CD14-positive monocyte (primary cell): ENCODE data around the gene SPATA9. TPM values are rescaled to one million over a fixed set of nuclear protein-coding genes. Genes with fewer than 3 reads are reported as not detected.
"Not testable (repeated sequence)": the region's sequence is repeated elsewhere in the genome, so short reads cannot be mapped to it uniquely, and the experiment has no call there.

Experiments
- DNase-seq, 3 donors: peaks; one replicate each; pipeline ENCODE4 v3.0.0-alpha.2; 2011 to 2022
- H2AFZ ChIP-seq: 2 replicates; pipeline ENCODE4 v1.6.0; 2012; ENCODE audit warnings: mild to moderate bottlenecking, low read depth, low read length, inconsistent platforms; ENCODE audit not compliant: insufficient read depth, poor library complexity, severe bottlenecking
- H3K27ac ChIP-seq, 2 donors: 1 replicate in 1 of 2; 2 replicates in 1 of 2; pipeline ENCODE4 v1.5.1; 2012 to 2013; ENCODE audit warnings: low read length in 2 of 2, control low read depth in 1 of 2, inconsistent platforms in 1 of 2, low read depth in 1 of 2, mild to moderate bottlenecking in 1 of 2
- H3K27me3 ChIP-seq, 2 donors: one replicate each; pipeline versions ENCODE4 v1.6.0 to v1.6.1; 2011 to 2013; ENCODE audit warnings: low read length in 2 of 2; ENCODE audit not compliant: control insufficient read depth in 2 of 2, insufficient read depth in 2 of 2
- H3K36me3 ChIP-seq, 2 donors: replicated peaks in 1 of 2; 1 replicate in 1 of 2; 2 replicates in 1 of 2; pipeline versions ENCODE4 v1.5.1 to v1.6.1; 2012 to 2013; ENCODE audit warnings: low read length in 2 of 2, control low read depth in 1 of 2, inconsistent platforms in 1 of 2, mild to moderate bottlenecking in 1 of 2; ENCODE audit not compliant: insufficient read depth in 2 of 2, control insufficient read depth in 1 of 2
- H3K4me1 ChIP-seq, 2 donors: 1 replicate in 1 of 2; 2 replicates in 1 of 2; pipeline versions ENCODE4 v1.5.1 to v1.6.1; 2012 to 2013; ENCODE audit warnings: low read length in 2 of 2, control low read depth in 1 of 2, inconsistent platforms in 1 of 2, mild to moderate bottlenecking in 1 of 2, moderate library complexity in 1 of 2; ENCODE audit not compliant: insufficient read depth in 2 of 2, control insufficient read depth in 1 of 2
- H3K4me2 ChIP-seq: replicated peaks from 2 replicates; pipeline ENCODE3; 2012; ENCODE audit warnings: low read length, moderate library complexity, mild to moderate bottlenecking; ENCODE audit not compliant: poor library complexity, severe bottlenecking; ENCODE audit errors: extremely low read depth
- H3K4me3 ChIP-seq, 3 experiments: fragments of 200-600 bp in 1 of 3; sonication (generic) in 1 of 3; replicated peaks in 1 of 3; 1 replicate in 2 of 3; 2 replicates in 1 of 3; pipeline ENCODE4 v1.5.1; 2011 to 2013; ENCODE audit warnings: low read length in 3 of 3, mild to moderate bottlenecking in 3 of 3, control low read depth in 2 of 3, low read depth in 2 of 3, inconsistent platforms in 1 of 3, moderate library complexity in 1 of 3
- H3K79me2 ChIP-seq: 2 replicates; pipeline ENCODE4 v1.6.0; 2012; ENCODE audit warnings: mild to moderate bottlenecking, control low read depth, inconsistent platforms, low read length, moderate library complexity; ENCODE audit not compliant: insufficient read depth
- H3K9ac ChIP-seq: 2 replicates; pipeline ENCODE4 v1.6.0; 2017; ENCODE audit warnings: low read length, mild to moderate bottlenecking; ENCODE audit not compliant: insufficient read depth, poor library complexity, severe bottlenecking
- H3K9me3 ChIP-seq, 2 donors: replicated peaks in 1 of 2; 1 replicate in 1 of 2; 2 replicates in 1 of 2; pipeline versions ENCODE4 v1.5.1 to v1.6.1; 2012 to 2013; ENCODE audit warnings: low read length in 2 of 2, control low read depth in 1 of 2; ENCODE audit not compliant: control insufficient read depth in 1 of 2, insufficient read depth in 1 of 2
- H4K20me1 ChIP-seq: 2 replicates; pipeline ENCODE4 v1.6.0; 2012; ENCODE audit warnings: mild to moderate bottlenecking, low read length, control low read depth, moderate library complexity; ENCODE audit not compliant: insufficient read depth
- H3K27ac Mint-ChIP-seq, 7 donors: one replicate each; pipeline ENCODE4 v1.8.0; 2020; ENCODE audit warnings: mild to moderate bottlenecking in 7 of 7, mixed read lengths in 7 of 7, moderate library complexity in 6 of 7, inconsistent platforms in 2 of 7
- H3K27me3 Mint-ChIP-seq, 3 donors: one replicate each; pipeline ENCODE4 v1.8.0; 2021 to 2022; ENCODE audit warnings: low read depth in 3 of 3, mild to moderate bottlenecking in 3 of 3, mixed read lengths in 3 of 3, moderate library complexity in 3 of 3, inconsistent platforms in 1 of 3
- H3K36me3 Mint-ChIP-seq, 2 donors: one replicate each; pipeline ENCODE4 v1.8.0; 2020; ENCODE audit warnings: mixed read lengths in 2 of 2, inconsistent platforms in 1 of 2, mild to moderate bottlenecking in 1 of 2
- H3K4me1 Mint-ChIP-seq: one replicate; pipeline ENCODE4 v1.8.0; 2020; ENCODE audit warnings: mild to moderate bottlenecking, mixed read lengths
- H3K4me3 Mint-ChIP-seq, 2 donors: one replicate each; pipeline ENCODE4 v1.8.0; 2020; ENCODE audit warnings: mild to moderate bottlenecking in 2 of 2, mixed read lengths in 2 of 2, moderate library complexity in 1 of 2
- H3K9me3 Mint-ChIP-seq, 7 donors: one replicate each; pipeline ENCODE4 v1.8.0; 2020 to 2022; ENCODE audit warnings: mixed read lengths in 7 of 7, mild to moderate bottlenecking in 6 of 7, moderate library complexity in 6 of 7, inconsistent platforms in 2 of 7
- WGBS: methylation state at CpG from one replicate; pipeline ENCODE4 v1.1.5; 2013; ENCODE audit warnings: missing lambda C conversion rate; ENCODE audit not compliant: insufficient coverage; 5-methylcytosine and 5-hydroxymethylcytosine counted together
- intact Hi-C, 2 donors: fragments of 100-400 bp; cut with micrococcal nuclease; formaldehyde crosslinking; loops; one replicate each; pipeline versions ENCODE4 v1.15.0 to v1.15.1; 2023
- polyA plus RNA-seq, 3 donors: library from polyadenylated mRNA; depleted of rRNA in 1 of 3; unstranded in 2 of 3; stranded (reverse) in 1 of 3; fragments of 300-500 nt in 2 of 3; fragments of >200 nt in 1 of 3; fragmentation: Illumina TruSeq in 2 of 3; gene quantifications; 1 replicate in 2 of 3; 2 replicates in 1 of 3; pipeline ENCODE4 v1.2.3, GENCODE V29; 2012 to 2021
- TF ChIP-seq, protein P1 (sequence below): fragments of 200-600 bp; IDR thresholded peaks from one replicate; pipeline ENCODE4 v1.8.0; 2022; ENCODE audit warnings: antibody characterized with exemption, mild to moderate bottlenecking

SPATA9 gene
- polyA plus RNA-seq, 3 donors = not detected

- Mint-ChIP-seq H3K4me3 (no peak overlapping the region), H3K36me3 (no peaks in the 10 kb centered on the region), H3K27me3 (peaks cover 0 to 2% (median 0%) of the 10 kb centered on the region in 3 donors), H3K27ac (no peak overlapping the region), H3K9me3 (peaks cover 4 to 18% (median 6%) of the 10 kb centered on the region in 7 donors), H3K4me1 (peaks cover 11% of the 10 kb centered on the region)
- Histone ChIP-seq H3K9me3 (peaks cover 0 to 3% of the 10 kb centered on the region in 2 donors), H3K36me3 (no peaks in the 10 kb centered on the region), H3K27me3 (no peaks in the 10 kb centered on the region), H2AFZ (no peak overlapping the region), H3K4me1 (peaks cover 6 to 11% of the 10 kb centered on the region in 2 donors), H3K79me2 (no peaks in the 10 kb centered on the region), H3K27ac (no peak overlapping the region), H3K9ac (no peak overlapping the region), H4K20me1 (no peaks in the 10 kb centered on the region), H3K4me3 (no peak overlapping the region), H3K4me2 (no peak overlapping the region)
- no peak for DNase-seq
- intact Hi-C loops = no loop called here
- 91% methylated on average over 12 of the region's 15 CpGs for WGBS
- TF ChIP-seq, protein P1, sequence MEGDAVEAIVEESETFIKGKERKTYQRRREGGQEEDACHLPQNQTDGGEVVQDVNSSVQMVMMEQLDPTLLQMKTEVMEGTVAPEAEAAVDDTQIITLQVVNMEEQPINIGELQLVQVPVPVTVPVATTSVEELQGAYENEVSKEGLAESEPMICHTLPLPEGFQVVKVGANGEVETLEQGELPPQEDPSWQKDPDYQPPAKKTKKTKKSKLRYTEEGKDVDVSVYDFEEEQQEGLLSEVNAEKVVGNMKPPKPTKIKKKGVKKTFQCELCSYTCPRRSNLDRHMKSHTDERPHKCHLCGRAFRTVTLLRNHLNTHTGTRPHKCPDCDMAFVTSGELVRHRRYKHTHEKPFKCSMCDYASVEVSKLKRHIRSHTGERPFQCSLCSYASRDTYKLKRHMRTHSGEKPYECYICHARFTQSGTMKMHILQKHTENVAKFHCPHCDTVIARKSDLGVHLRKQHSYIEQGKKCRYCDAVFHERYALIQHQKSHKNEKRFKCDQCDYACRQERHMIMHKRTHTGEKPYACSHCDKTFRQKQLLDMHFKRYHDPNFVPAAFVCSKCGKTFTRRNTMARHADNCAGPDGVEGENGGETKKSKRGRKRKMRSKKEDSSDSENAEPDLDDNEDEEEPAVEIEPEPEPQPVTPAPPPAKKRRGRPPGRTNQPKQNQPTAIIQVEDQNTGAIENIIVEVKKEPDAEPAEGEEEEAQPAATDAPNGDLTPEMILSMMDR = no peak
Observed at GRCh38 chr5:95709967-95710650, 27.3 kb upstream of the SPATA9 start.

DNA sequence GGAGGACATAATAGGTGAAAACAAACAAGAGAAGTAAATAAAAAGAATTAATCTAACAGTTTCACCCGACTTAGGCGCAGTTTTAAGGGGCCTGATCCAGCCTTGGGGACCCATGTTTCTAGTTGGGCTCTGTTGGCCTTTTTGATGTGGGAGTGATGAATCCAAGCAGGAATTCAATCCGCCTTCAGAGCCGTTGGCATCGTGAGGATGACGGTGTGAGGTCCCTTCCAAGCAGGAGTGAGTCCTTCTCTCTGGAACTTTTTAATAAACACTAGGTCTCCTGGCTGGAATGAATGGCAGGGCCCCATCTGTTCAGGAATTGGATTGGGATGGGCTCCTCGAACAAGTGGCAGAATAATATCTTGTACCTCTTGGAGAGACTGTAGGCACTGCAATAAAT is 26.1 kb upstream of the SPATA9 start:
- Mint-ChIP-seq H3K9me3 (peaks cover 4 to 18% (median 6%) of the 10 kb centered on the region in 7 donors), H3K4me1 (peaks cover 4% of the 10 kb centered on the region), H3K4me3 (no peak overlapping the region), H3K36me3 (no peaks in the 10 kb centered on the region), H3K27ac (no peak overlapping the region), H3K27me3 (peaks cover 0 to 2% (median 0%) of the 10 kb centered on the region in 3 donors)
- DNase-seq = no peak
- Histone ChIP-seq H3K27ac (no peak overlapping the region), H3K79me2 (no peaks in the 10 kb centered on the region), H3K36me3 (no peaks in the 10 kb centered on the region), H4K20me1 (no peaks in the 10 kb centered on the region), H3K9ac (no peak overlapping the region), H3K4me1 (no peaks in the 10 kb centered on the region), H3K4me3 (no peak overlapping the region), H3K9me3 (peaks cover 0 to 3% of the 10 kb centered on the region in 2 donors), H3K4me2 (no peak overlapping the region), H3K27me3 (no peaks in the 10 kb centered on the region), H2AFZ (no peak overlapping the region)
- intact Hi-C loops = no loop called here
- TF ChIP-seq, protein P1 = no peak
- WGBS = 100% methylated on average over 2 of the region's 7 CpGs

DNA sequence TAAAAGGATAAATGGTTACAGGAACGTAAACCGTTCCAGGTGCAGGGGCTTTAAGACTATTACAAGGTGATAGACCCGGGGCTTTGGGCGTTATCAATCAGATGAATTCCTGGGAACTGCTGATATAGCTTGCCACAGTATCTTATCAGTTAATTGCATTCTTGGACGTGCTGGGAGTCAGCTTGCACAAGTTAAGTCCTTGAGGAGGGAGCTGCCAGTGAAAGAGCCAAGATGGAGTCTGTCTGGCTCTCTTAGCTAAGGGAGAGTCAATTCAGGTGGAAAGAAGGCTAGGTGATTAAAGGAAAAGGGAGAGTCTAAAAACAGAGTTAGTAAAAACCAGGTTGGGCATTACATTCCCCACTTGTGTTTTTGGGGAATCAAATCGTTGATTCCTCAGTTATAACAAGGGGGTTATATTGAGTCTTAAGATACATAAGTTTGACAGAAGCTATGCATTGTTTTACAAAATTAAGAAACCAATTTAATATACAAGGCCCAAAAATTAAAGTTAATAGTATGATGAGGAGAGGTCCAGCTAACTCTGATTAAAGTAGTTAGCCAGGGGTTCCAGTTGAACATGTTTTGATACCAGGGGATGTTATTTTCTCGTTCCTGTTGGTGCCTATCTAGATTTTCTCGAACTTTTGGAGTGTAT is 24.9 kb upstream of the SPATA9 start:
- DNase-seq, H3K27me3 ChIP-seq, H2AFZ ChIP-seq, H3K79me2 ChIP-seq, H3K36me3 Mint-ChIP-seq, H3K4me1 ChIP-seq, H3K4me3 ChIP-seq, H3K4me2 ChIP-seq, H3K9me3 ChIP-seq, H3K9ac ChIP-seq, intact Hi-C loops, H3K27ac Mint-ChIP-seq, H3K27me3 Mint-ChIP-seq, H3K27ac ChIP-seq, H3K4me3 Mint-ChIP-seq, H4K20me1 ChIP-seq, H3K4me1 Mint-ChIP-seq, H3K36me3 ChIP-seq: not testable (repeated sequence)
- 95% methylated on average over 7 of the region's 8 CpGs for WGBS
- H3K9me3 Mint-ChIP-seq = peaks cover 0 to 14% (median 3%) of the 10 kb centered on the region in 7 donors
